GM19463 (cell line): ENCODE data around the gene CNPY3.
"Not testable (repeated sequence)": the region's sequence is repeated elsewhere in the genome, so short reads cannot be mapped to it uniquely, and the experiment has no call there.

ENCODE experiments used
- ATAC-seq: cut with Tn5 transposase; IDR thresholded peaks from one replicate; pipeline ENCODE4 v1.9.1; 2021; ENCODE audit warnings: mild to moderate bottlenecking, moderate library complexity; ENCODE audit not compliant: unreplicated experiment

Gene CNPY3

DNA sequence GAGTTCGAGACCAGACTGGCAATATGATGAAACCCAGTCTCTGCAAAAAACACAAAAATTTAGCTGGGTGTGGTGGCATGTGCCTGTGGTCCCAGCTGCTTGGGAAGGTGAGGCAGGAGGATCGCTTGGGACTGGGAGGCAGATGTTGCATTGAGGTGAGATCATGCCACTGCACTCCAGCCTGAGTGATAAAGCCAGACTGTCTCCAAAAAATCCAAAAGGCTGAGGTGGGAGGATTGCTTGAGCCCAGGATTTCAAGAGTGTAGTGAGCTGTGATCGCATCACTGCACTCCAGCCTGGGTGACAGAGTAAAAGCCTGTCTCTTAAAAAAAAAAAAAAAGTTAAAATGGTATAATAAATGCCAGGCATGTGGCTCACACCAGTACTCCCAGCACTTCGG, 14.7 kb upstream of the CNPY3 start:
- no peak for ATAC-seq

DNA sequence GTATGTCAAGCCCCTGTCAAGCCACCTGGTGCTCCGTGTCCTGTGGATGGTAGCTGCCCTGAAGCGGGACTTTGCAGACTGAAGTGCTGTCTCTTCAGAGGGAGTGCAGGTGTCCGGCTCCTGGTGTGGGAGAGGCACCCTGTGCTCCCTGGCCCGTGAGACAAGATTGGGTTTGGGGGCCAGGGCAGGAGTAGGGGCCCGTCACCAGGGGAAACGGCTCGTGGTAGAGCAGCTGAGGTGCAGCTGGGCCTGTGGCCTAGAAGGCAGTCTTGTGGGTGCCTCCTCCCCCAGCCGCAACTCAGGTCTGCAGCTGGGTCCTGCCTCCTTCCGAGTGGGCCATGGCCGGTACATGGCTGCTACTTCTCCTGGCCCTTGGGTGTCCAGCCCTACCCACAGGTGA, 13.5 kb upstream of the CNPY3 start, which contains the start of gene PTCRA:
PTCRA (plus strand) TSS at position 322 of the 400 bp plus-strand sequence; CDS start at position 339, 17 bp downstream.
- no peak for ATAC-seq

DNA sequence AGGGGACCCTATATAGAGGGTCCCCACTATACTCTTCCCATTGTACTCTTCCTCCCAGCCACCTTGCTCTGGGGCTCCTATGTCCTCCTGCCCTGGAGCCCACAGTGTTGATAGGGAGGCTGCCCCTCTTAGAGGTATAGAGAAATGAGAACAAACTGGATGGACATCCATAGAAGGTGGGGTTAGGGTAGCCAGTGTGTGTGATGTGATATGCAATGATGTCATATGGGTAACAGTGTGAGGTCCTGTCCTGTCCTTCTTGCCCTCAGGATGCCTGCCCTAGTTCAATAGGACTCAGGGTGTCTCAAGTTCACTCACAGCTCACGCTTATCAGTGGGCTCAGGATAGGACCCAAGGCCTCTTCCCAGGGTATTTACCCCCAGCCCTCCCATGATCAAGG, 13.0 kb upstream of the CNPY3 start:
- no peak for ATAC-seq

DNA sequence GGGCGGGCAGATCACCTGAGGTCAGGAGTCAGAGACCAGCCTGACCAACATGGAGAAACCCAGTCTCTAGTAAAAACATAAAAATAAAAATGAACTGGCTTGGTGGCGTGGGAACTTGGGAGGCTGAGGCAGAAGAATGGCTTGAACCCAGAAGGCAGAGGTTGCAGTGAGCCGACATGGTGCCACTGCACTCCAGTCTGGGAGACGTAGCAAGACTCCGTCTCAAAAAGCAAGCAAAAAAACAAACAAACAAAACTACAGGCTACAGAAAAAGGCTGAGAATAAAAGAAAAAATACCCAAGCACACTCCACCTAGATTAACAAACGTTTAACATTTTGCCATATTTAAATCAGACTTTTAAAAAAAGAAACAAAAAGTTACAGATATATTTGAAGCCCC, 7.5 kb upstream of the CNPY3 start:
- ATAC-seq, result no peak

DNA sequence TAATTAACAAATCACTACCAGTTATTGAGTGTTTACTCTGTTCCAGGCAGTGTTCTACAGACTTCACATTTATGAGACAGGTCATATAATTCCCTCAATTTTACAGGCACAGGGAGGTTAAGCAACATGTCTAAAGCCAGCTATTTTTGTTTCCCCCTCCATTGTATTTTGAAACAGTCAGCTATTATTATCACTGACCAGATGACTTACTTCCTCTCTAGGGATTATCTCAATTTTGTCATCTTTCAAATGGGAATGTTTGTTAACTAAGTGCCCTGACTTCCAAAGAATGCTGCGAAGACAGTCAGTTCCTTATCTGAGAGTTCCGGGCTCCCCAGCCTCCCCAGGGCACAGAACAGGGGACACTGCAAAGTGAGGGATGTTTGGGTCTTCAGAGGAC, 5.6 kb upstream of the CNPY3 start:
- no peak for ATAC-seq

DNA sequence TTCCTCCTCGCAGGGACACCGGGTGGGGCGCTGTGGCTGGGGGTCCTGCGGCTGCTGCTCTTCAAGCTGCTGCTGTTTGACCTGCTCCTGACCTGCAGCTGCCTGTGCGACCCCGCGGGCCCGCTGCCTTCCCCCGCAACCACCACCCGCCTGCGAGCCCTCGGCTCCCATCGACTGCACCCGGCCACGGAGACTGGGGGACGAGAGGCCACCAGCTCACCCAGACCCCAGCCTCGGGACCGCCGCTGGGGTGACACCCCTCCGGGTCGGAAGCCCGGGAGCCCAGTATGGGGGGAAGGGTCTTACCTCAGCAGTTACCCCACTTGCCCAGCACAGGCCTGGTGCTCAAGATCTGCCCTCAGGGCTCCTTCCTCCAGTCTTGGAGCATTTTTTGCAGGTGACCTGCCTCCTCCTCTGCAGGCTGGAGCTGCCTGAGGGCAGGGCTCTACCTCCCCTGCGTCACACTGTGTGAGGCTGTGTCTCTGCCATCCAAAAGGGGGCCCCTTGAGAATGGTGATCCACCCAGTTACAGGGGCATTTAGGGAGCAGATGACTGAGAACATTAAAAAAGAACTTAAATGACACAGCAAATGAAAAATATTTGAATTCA, 3.9 kb upstream of the CNPY3 start:
- ATAC-seq, result no peak

DNA sequence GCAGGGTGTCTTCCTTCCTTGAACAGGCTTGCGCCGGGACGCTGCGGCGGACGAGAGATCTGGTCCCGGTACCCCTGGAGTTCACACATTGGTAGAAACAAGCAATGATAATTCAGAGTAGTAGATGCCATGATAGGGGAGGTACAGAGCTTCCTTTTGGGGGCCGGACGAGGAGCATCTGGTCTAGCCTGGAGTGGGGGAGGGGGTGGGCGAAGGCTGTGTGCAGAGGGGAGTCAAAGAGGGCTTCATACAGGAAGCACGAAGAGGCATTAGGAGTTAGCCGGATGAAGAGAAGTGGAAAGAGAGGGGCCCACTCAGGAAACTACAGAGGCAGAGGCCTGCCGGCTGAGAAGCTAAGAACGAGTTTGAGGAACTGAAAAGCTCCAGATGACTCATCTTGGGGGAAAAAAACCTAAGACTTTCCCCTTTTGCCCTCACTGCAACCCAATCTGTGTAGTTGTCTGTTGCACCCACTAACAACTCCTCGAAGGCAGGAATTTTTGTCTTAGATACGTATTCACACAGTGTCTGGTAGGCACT, 611 bp downstream of the CNPY3 start:
- peak; percentile 40 for ATAC-seq

DNA sequence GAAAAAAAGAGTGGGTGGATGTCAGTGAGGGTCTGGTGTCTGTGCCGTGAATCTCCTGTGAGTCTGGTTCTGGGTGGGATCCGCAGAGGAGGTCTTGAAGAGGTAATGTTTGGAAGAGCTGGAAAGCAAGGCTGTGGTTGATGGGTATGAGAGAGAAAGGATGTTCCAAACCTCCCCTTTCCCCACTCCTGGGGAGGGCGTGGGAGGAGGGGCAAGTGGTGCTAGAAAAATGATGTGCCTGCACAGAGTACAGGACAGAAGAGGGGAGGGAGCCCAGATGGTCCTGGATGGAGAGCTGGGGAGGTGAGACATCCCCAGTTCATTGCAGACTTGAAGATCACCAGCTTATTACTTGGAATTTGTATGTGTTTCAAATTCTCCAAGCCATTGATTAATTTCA, 3.1 kb downstream of the CNPY3 start:
- ATAC-seq, result no peak

DNA sequence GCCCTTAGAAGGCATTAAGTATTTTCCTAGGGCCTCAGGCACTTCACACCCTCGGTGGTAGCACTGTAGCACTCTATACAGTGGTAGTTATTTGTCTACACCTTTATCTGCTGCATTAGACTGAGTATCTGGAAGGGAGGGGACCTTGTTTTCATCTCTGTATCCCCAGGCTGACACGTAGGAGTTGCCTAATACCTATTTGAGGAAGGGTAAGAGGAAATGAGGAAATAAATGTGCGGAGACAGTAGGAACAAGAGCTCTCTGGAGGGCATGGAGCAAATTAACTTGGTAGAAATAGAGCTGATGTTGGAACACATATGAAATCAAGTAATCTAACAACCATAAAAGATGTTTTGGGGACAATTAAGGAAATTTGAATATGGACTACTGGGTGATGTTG, 3.9 kb downstream of the CNPY3 start:
- ATAC-seq, result no peak

DNA sequence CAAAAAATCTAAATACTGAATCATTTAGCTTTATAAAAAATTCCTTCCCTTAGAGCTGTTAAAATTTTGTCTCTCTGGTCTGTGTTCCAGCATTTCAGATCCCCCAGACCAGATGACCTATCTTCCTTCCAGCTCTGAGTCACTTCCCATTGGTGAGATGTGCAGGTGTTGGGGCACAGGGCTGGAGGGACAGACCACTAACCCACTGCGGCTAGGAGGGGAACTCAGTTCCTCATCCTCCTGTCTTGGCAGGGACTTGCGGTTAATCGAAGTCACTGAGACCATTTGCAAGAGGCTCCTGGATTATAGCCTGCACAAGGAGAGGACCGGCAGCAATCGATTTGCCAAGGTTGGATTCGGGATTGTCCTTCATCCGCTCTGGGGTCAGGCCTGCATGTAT, 6.0 kb downstream of the CNPY3 start:
- ATAC-seq, result no peak

DNA sequence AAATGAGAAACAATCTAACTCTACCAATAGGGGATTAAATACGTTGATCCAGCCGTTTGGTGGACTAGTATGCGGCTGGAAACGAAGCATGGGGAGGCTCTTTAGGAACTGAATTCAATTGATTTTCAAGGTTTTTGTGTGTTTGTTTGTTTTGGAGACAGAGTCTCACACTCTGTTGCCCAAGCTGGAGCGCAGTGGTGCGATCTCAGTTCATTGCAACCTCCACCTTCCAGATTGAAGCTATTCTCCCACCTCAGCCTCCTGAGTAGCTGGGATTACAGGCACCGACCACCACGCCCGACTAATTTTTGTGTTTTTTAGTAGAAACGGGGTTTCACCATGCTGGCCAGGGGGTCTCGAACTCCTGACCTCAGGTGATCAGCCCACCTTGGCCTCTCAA, 7.1 kb downstream of the CNPY3 start:
- no peak for ATAC-seq

DNA sequence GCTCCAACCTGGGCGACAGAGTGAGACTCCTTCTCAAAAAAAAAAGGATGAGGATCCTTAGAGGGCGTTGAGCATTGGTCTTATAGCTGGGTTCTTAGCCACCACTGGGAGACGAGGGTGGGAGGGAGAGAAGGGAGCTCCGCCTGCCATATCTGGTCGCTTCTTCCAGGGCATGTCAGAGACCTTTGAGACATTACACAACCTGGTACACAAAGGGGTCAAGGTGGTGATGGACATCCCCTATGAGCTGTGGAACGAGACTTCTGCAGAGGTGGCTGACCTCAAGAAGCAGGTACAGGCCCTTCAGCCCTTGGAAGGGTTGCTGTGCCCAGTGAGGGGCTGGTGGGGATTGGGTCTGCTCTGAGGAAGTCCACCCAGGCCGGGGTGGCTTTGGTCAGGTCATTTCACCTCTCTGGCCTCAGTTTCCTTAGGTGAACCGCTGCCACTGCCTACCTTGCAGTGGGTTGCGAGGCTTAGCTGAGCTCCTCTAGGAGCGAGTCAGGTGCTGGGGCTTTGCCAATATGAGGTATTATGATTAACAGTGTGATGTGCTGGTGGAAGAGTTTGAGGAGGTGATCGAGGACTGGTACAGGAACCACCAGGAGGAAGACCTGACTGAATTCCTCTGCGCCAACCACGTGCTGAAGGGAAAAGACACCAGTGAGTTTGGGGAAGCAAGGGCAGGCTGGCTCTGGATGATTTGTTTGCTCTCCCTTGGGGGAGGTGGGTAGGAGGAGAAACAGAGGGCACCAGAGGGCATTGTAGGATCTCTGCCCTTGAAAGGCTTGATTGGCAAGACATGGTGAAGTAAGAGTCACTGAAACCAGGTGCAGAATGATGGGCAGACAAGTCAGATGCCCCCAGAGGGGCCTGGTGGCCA, 8.5 kb downstream of the CNPY3 start:
- ATAC-seq, result no peak

DNA sequence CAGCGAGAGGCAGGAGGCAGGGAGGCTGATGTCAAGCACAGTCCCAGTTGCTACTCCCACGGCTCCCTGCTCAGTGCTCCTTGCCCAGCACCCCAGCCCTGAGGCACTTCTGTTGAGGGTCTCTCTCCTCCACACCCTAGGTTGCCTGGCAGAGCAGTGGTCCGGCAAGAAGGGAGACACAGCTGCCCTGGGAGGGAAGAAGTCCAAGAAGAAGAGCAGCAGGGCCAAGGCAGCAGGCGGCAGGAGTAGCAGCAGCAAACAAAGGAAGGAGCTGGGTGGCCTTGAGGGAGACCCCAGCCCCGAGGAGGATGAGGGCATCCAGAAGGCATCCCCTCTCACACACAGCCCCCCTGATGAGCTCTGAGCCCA, 9.1 kb downstream of the CNPY3 start:
- no peak for ATAC-seq

DNA sequence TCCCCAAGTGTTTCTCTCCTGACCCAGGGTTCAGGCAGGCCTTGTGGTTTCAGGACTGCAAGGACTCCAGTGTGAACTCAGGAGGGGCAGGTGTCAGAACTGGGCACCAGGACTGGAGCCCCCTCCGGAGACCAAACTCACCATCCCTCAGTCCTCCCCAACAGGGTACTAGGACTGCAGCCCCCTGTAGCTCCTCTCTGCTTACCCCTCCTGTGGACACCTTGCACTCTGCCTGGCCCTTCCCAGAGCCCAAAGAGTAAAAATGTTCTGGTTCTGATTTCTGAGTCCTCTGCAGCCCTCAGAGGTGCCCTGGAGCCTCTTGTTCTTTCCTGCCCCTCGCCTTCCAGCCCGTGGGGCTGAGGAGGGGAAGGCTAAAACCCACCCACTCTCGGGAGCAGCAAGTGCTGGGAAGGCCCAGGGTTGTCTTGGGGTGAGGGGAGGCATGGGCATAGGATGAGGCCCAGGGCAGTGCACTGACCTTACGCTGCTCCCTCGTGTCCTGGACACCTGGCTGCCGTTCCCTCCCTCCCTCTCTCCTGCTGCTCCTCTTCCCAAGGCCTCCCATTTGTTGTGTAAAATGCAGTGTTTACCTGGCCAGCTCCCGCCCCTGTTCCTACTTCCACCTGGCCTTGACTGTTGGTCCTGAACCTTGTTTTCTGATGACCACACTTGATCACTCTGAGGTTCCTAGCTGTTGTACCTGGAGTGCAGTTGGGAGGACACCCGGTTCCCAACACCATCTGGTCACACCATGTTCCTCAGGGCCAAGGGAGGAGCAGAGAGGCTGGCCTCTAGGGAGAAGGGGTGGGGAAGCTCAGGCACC, 9.9 kb downstream of the CNPY3 start:
- no peak for ATAC-seq

DNA sequence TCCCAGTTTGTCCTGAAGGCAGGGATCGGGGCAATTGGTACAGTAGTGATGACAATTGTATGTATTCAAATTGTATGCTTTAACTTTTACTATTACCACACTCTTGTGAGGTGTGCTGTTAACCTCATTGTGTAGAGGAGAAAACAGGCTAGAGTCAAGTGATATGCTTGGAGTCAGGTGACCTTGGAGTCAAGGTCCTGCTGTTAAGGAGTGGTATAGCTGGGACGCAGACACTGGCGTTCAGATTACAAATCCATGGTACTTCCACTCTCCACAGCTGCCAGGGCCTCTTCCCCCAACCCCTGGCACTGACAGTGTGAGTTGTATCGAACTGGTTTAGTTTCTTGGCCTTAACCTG, 10.5 kb downstream of the CNPY3 start:
- no peak for ATAC-seq

DNA sequence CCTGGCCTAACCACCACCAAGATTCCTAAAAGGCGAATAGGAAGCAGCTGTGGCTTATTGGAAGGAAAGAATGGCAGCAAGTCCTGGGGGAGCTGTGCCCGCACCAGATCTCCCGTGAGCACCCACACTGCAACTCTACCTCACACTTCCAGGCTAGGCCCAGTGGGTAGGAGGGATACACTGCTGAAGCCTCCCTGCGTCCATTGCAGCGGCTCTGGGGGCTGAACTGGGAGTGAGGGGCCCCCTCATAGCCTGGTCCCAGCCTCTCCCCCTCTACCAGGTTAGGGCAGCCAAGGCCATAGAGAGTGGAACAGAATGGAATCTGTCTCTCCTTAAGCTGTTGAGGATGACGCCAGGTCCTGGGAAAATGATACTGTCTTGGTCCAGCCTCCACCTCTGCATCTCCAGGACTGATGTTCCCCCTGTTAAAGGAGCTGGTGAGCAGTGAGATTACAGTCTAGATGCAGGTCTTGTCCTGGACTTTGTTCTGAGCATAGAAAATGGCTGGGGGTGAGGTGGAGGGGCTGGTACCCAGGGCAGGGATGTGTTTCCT, 11.3 kb downstream of the CNPY3 start:
- no peak for ATAC-seq

DNA sequence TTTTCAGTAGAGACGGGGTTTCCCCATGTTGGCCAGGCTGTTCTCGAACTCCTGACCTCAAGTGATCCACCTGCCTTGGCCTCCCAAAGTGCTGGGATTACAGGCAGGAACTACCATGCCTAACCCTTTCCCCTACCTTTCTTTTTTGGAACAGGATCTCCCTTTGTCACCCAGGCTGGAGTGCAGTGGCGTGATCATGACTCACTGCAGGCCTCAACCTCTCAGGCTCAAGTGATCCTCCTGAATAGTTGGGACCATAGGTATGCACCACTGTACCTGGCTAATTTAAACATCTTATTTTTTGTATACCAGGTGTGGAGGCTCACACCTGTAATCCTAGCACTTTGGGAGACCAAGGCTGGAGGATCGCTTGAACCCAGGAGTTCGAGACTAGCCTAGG, 12.1 kb downstream of the CNPY3 start:
- ATAC-seq, result not testable (repeated sequence)

DNA sequence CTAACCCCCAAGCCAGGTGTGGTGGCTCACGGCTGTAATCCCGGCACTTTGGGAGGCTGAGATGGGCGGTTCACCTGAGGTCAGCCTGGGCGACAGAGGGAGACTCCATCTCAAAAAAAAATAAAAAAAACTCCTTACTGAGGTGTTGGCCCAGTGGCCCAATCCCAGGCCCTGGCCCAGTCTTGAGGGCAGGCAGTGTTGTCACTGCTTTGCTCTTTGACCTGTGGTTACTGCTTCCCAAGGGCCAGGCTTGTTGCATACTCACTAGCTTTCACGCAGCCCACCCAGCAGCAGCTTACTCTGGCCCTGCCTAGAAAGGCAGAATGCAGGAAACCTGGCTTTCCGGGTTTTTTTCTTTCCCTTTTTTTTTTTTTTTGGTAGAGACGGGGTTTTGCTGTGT, 13.2 kb downstream of the CNPY3 start:
- ATAC-seq, result no peak

DNA sequence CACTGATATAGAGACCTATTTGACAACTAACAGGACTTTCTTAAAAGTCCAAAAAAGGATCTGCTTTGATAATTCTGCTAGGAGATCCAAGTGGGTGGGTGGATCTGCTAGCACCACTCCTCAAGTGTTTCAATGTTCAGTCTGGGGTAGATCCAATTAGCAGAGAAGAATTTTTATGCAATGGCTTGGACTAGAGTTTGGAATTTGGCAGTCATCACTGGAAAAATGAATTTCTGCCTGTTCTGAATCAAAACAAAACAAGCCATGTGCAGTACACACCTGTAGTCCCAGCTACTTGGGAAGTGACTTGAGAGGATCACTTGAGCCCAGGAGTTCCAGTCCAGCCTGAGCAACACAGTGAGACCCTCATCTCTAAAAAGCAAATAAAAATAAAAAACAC, 18.7 kb downstream of the CNPY3 start:
- ATAC-seq, result no peak

DNA sequence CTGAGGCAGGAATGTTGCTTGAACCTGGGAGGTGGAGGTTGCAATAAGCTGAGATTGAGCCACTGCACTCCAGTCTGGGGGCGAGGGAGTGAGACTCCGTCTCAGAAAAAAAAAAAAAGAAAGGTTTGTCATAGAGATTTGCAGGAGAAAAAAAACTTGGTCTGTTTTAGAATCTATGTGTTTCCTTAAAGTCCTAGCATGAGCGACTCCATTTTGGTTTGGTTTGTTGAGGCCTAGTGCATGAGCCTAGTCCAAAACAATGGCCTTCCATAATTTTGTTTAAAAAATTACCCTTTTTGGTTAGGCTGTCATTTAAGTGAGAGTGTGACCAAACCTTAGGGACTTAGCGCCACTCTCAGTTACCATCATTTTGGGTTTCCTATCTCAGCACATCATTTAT, 23.1 kb downstream of the CNPY3 start:
- no peak for ATAC-seq

DNA sequence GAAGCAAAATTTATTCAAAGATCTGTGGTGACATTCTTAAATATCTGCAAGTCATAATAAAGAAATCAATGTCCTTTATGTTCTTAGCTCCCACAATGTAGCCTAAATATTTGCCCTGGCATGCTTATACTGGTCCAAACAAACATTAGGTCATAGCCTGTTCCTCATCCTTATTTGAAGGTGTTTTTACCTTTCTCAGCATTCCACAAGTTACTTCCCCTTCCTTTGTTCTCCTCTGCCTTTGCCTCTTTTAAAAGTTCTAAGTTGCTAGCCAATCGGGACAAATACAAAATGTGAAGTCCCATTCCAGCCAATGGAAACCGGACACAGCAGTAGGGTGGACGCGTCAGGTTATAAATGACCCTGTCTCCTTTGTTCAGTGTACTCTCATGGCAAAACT, 25.1 kb downstream of the CNPY3 start:
- not testable (repeated sequence) for ATAC-seq
